T-helper 2 cell treated with Interferon-gamma antibody and Interleukin-4, amounts not matched to agents 5 μg/mL and 100 μg/mL, for 36 hours (primary cell): ENCODE data around the gene VAMP2.
A peak's percentile ranks its signal among the peaks of the same experiment; 100 is the strongest.

Experiments
- DNase-seq: peaks from one replicate; pipeline ENCODE4 v3.0.0; 2021; ENCODE audit warnings: low spot score
- H3K27ac Mint-ChIP-seq: one replicate; pipeline ENCODE4 v1.8.0; 2021; ENCODE audit warnings: mild to moderate bottlenecking, mixed read lengths
- H3K27me3 Mint-ChIP-seq: one replicate; pipeline ENCODE4 v1.8.0; 2021; ENCODE audit warnings: low read depth, mixed read lengths
- H3K36me3 Mint-ChIP-seq: one replicate; pipeline ENCODE4 v1.8.0; 2021; ENCODE audit warnings: low read depth, mixed read lengths
- H3K4me1 Mint-ChIP-seq: one replicate; pipeline ENCODE4 v1.8.0; 2021; ENCODE audit warnings: low read depth, mixed read lengths
- H3K4me3 Mint-ChIP-seq: one replicate; pipeline ENCODE4 v1.8.0; 2022; ENCODE audit warnings: mild to moderate bottlenecking, moderate library complexity, mixed read lengths
- H3K9me3 Mint-ChIP-seq: one replicate; pipeline ENCODE4 v1.8.0; 2021; ENCODE audit warnings: mixed read lengths

Gene VAMP2

GRCh38 chr17:8122422-8122923, 40.3 kb downstream of the VAMP2 start:
- H3K27ac Mint-ChIP-seq: no peak overlapping the region
- no peaks in the 10 kb centered on the region for H3K9me3 Mint-ChIP-seq
- H3K4me1 Mint-ChIP-seq: peaks cover 70% of the 10 kb centered on the region
- H3K4me3 Mint-ChIP-seq: peak overlapping the region; percentile 91
- DNase-seq: peak; percentile 20
- peaks cover 60% of the 10 kb centered on the region for H3K27me3 Mint-ChIP-seq
- H3K36me3 Mint-ChIP-seq: peaks cover 2% of the 10 kb centered on the region

GRCh38 chr17:8121681-8122421, 40.9 kb downstream of the VAMP2 start:
- Mint-ChIP-seq H3K4me1 (peaks cover 67% of the 10 kb centered on the region), H3K27ac (peak overlapping the region; percentile 35), H3K9me3 (no peaks in the 10 kb centered on the region), H3K36me3 (peaks cover 2% of the 10 kb centered on the region), H3K4me3 (peak overlapping the region; percentile 94), H3K27me3 (peaks cover 57% of the 10 kb centered on the region)
- DNase-seq: peak; percentile 75

GRCh38 chr17:8121407-8121680, 41.4 kb downstream of the VAMP2 start:
- peak overlapping the region; percentile 94 for H3K4me3 Mint-ChIP-seq
- H3K9me3 Mint-ChIP-seq: no peaks in the 10 kb centered on the region
- peaks cover 62% of the 10 kb centered on the region for H3K27me3 Mint-ChIP-seq
- H3K36me3 Mint-ChIP-seq: peaks cover 2% of the 10 kb centered on the region
- no peak for DNase-seq
- H3K4me1 Mint-ChIP-seq: peaks cover 65% of the 10 kb centered on the region
- H3K27ac Mint-ChIP-seq: peak overlapping the region; percentile 93

GRCh38 chr17:8120520-8121406, 42.0 kb downstream of the VAMP2 start:
- Mint-ChIP-seq H3K27ac (peak overlapping the region; percentile 93), H3K27me3 (peaks cover 68% of the 10 kb centered on the region), H3K9me3 (no peaks in the 10 kb centered on the region), H3K4me1 (peaks cover 61% of the 10 kb centered on the region), H3K36me3 (peaks cover 2% of the 10 kb centered on the region), H3K4me3 (peak overlapping the region; percentile 94)
- DNase-seq: peak; percentile 80

GRCh38 chr17:8119581-8120519, 42.9 kb downstream of the VAMP2 start:
- peaks cover 69% of the 10 kb centered on the region for H3K27me3 Mint-ChIP-seq
- H3K9me3 Mint-ChIP-seq: no peaks in the 10 kb centered on the region
- peak overlapping the region; percentile 94 for H3K4me3 Mint-ChIP-seq
- DNase-seq: peak; percentile 87
- H3K36me3 Mint-ChIP-seq: peaks cover 2% of the 10 kb centered on the region
- H3K4me1 Mint-ChIP-seq: peaks cover 54% of the 10 kb centered on the region
- H3K27ac Mint-ChIP-seq: peak overlapping the region; percentile 93

GRCh38 chr17:8118769-8119580, 43.8 kb downstream of the VAMP2 start:
- Mint-ChIP-seq H3K4me3 (peak overlapping the region; percentile 94), H3K27ac (peak overlapping the region; percentile 93), H3K4me1 (peaks cover 46% of the 10 kb centered on the region), H3K36me3 (peaks cover 2% of the 10 kb centered on the region), H3K9me3 (no peaks in the 10 kb centered on the region), H3K27me3 (peaks cover 68% of the 10 kb centered on the region)
- peak; percentile 84 for DNase-seq

- Mint-ChIP-seq H3K4me3 (peak within 1 kb of the TSS; percentile 94), H3K27me3 (peaks cover 65% of the 10 kb centered on the region), H3K9me3 (no peaks in the 10 kb centered on the region), H3K27ac (peak within 1 kb of the TSS; percentile 93), H3K36me3 (peaks cover under 1% of the 10 kb centered on the region), H3K4me1 (peaks cover 40% of the 10 kb centered on the region)
- DNase-seq: peak; percentile 37
These were observed 44.6 kb downstream of the VAMP2 start, which contains the start of gene ALOXE3 for GRCh38 chr17:8117980-8118768. ALOXE3 (minus strand) TSS chr17:8118514; CDS start chr17:8117990, 524 bp downstream.

- Mint-ChIP-seq H3K27me3 (peaks cover 67% of the 10 kb centered on the region), H3K4me3 (peak overlapping the region; percentile 94), H3K4me1 (peaks cover 35% of the 10 kb centered on the region), H3K36me3 (no peaks in the 10 kb centered on the region), H3K9me3 (no peaks in the 10 kb centered on the region), H3K27ac (no peak overlapping the region)
- DNase-seq: no peak
These were observed 45.3 kb downstream of the VAMP2 start for GRCh38 chr17:8117367-8117979.

- no peak overlapping the region for H3K4me3 Mint-ChIP-seq
- no peaks in the 10 kb centered on the region for H3K36me3 Mint-ChIP-seq
- H3K27me3 Mint-ChIP-seq: peaks cover 68% of the 10 kb centered on the region
These were observed 46.0 kb downstream of the VAMP2 start for GRCh38 chr17:8116776-8117175.

GRCh38 chr17:8110907-8111306, 51.8 kb downstream of the VAMP2 start:
- Mint-ChIP-seq H3K27me3 (peaks cover 48% of the 10 kb centered on the region), H3K27ac (no peak overlapping the region), H3K36me3 (no peaks in the 10 kb centered on the region), H3K4me1 (peaks cover 4% of the 10 kb centered on the region), H3K9me3 (no peaks in the 10 kb centered on the region), H3K4me3 (no peak overlapping the region)
- no peak for DNase-seq

More at GRCh38 chr17:8116776-8117175, 46.0 kb downstream of the VAMP2 start:
- no peaks in the 10 kb centered on the region for H3K9me3 Mint-ChIP-seq
- no peak overlapping the region for H3K27ac Mint-ChIP-seq
- DNase-seq: no peak
- peaks cover 33% of the 10 kb centered on the region for H3K4me1 Mint-ChIP-seq

- Mint-ChIP-seq H3K36me3 (no peaks in the 10 kb centered on the region), H3K4me3 (no peak overlapping the region), H3K27me3 (peaks cover 44% of the 10 kb centered on the region), H3K4me1 (peaks cover 5% of the 10 kb centered on the region), H3K27ac (no peak overlapping the region), H3K9me3 (no peaks in the 10 kb centered on the region)
- DNase-seq: no peak
These were observed 52.3 kb downstream of the VAMP2 start for GRCh38 chr17:8110456-8110804.
